ENCODE measurements around the gene TMEM45B.
"Not testable (repeated sequence)": the region's sequence is repeated elsewhere in the genome, so short reads cannot be mapped to it uniquely, and the experiment has no call there.

Gene TMEM45B

GRCh38 chr11:129815596-129816461 is at the start of gene TMEM45B:
TMEM45B (plus strand) TSS chr11:129815848; CDS start chr11:129852483, 36,635 bp downstream.
- DNase-seq (ENCODE audit: low spot score) = no peak

GRCh38 chr11:129766898-129767604 is 48.6 kb upstream of the TMEM45B start:
- peak; percentile 30 for DNase-seq (ENCODE audit: low spot score)

GRCh38 chr11:129767827-129768226 is 47.8 kb upstream of the TMEM45B start:
- DNase-seq (ENCODE audit: low spot score) = no peak

GRCh38 chr11:129768356-129768755 is 47.3 kb upstream of the TMEM45B start:
- DNase-seq (ENCODE audit: low spot score) = no peak

GRCh38 chr11:129769059-129769458 is 46.6 kb upstream of the TMEM45B start:
- DNase-seq (ENCODE audit: low spot score) = no peak

GRCh38 chr11:129770993-129771392 is 44.7 kb upstream of the TMEM45B start:
- no peak for DNase-seq (ENCODE audit: low spot score)

- not testable (repeated sequence) for DNase-seq (ENCODE audit: low spot score)
Measured at GRCh38 chr11:129771456-129771855, 44.2 kb upstream of the TMEM45B start.

GRCh38 chr11:129778877-129779276 is 36.8 kb upstream of the TMEM45B start:
- DNase-seq (ENCODE audit: low spot score) = no peak

GRCh38 chr11:129779342-129779741 is 36.3 kb upstream of the TMEM45B start:
- DNase-seq (ENCODE audit: low spot score) = no peak

- DNase-seq (ENCODE audit: low spot score) = no peak
Measured at GRCh38 chr11:129785383-129786111, 30.1 kb upstream of the TMEM45B start.

GRCh38 chr11:129786112-129786416 is 29.6 kb upstream of the TMEM45B start:
- not testable (repeated sequence) for DNase-seq (ENCODE audit: low spot score)

GRCh38 chr11:129787532-129788155 is 28.0 kb upstream of the TMEM45B start:
- no peak for DNase-seq (ENCODE audit: low spot score)

- DNase-seq (ENCODE audit: low spot score) = no peak
Measured at GRCh38 chr11:129788278-129788677, 27.4 kb upstream of the TMEM45B start.

- DNase-seq (ENCODE audit: low spot score) = no peak
Measured at GRCh38 chr11:129790106-129790505, 25.5 kb upstream of the TMEM45B start.

- no peak for DNase-seq (ENCODE audit: low spot score)
Measured at GRCh38 chr11:129791515-129791914, 24.1 kb upstream of the TMEM45B start.

- DNase-seq (ENCODE audit: low spot score) = no peak
Measured at GRCh38 chr11:129792663-129793062, 23.0 kb upstream of the TMEM45B start.

- DNase-seq (ENCODE audit: low spot score) = no peak
Measured at GRCh38 chr11:129795089-129795488, 20.6 kb upstream of the TMEM45B start.

- DNase-seq (ENCODE audit: low spot score) = no peak
Measured at GRCh38 chr11:129798212-129798611, 17.4 kb upstream of the TMEM45B start.

GRCh38 chr11:129800162-129800561 is 15.5 kb upstream of the TMEM45B start:
- not testable (repeated sequence) for DNase-seq (ENCODE audit: low spot score)

GRCh38 chr11:129800655-129801054 is 15.0 kb upstream of the TMEM45B start:
- no peak for DNase-seq (ENCODE audit: low spot score)

- no peak for DNase-seq (ENCODE audit: low spot score)
Measured at GRCh38 chr11:129803533-129803932, 12.1 kb upstream of the TMEM45B start.

GRCh38 chr11:129804012-129804411 is 11.6 kb upstream of the TMEM45B start:
- no peak for DNase-seq (ENCODE audit: low spot score)

Measured in HuH-7 (cell line).